Measurements from ENCODE around the gene MBOAT7. TPM values are rescaled to one million over a fixed set of nuclear protein-coding genes. Genes with fewer than 3 reads are reported as not detected.
"Not testable (repeated sequence)": the region's sequence is repeated elsewhere in the genome, so short reads cannot be mapped to it uniquely, and the experiment has no call there.

MBOAT7 gene
- total RNA-seq, 2 donors from 2014 or later, result 56.8 to 97.2 TPM

DNA sequence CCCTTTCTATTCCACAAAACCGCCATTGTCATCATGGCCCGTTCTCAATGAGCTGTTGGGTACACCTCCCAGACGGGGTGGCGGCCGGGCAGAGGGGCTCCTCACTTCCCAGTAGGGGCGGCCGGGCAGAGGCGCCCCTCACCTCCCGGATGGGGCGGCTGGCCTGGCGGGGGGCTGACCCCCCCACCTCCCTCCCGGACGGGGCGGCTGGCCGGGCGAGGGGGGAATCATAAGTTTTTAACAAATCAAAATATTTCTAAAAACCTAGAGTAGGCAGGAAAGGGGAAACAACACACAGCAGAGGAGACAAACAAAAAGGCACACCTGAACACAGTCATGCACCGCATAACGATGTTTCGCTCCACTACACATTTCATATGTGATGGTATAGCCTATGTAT lies 25.4 kb upstream of the MBOAT7 start:
- peaks cover 13 to 29% of the 10 kb centered on the region in 2 donors for H3K36me3 Mint-ChIP-seq
- not testable (repeated sequence) for DNase-seq (ENCODE audit: low spot score in 2 of 2); H3K9me3 Mint-ChIP-seq; ATAC-seq; H3K27ac Mint-ChIP-seq

DNA sequence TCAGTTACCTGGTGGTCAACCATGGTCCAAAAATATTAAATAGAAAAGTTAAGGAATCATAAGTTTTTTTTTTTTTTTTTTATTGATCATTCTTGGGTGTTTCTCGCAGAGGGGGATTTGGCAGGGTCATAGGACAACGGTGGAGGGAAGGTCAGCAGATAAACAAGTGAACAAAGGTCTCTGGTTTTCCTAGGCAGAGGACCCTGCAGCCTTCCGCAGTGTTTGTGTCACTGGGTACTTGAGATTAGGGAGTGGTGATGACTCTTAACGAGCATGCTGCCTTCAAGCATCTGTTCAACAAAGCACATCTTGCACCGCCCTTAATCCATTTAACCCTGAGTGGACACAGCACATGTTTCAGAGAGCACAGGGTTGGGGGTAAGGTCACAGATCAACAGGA lies 24.8 kb upstream of the MBOAT7 start:
- peaks cover 13 to 31% of the 10 kb centered on the region in 2 donors for H3K36me3 Mint-ChIP-seq

DNA sequence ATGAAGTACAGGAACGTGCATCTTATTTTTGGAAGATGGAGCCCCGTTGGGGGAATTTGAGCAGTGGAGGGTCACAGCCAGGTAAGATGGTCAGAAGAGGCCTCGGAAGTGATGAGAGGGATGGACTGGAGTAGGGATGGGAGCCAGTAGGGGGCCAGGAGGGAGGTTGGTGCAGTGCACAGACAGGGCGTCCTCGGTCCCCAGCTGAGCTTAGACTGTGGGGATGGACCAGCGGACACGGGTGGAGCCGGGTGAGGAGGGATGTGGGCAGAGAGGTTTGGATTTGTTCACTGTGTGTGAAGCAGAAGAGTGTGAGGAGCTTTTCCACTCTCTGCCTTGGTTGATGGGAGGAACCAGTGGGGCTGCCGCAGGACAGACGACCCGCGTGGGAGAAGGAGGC lies 21.9 kb upstream of the MBOAT7 start:
- peaks cover 13 to 47% of the 10 kb centered on the region in 2 donors for H3K36me3 Mint-ChIP-seq
- ATAC-seq (no peak), DNase-seq (ENCODE audit: low spot score in 2 of 2) (no peak)
- H3K9me3 Mint-ChIP-seq, result no peaks in the 10 kb centered on the region
- H3K27ac Mint-ChIP-seq, result peak overlapping the region; percentile 81 to 91

More for the DNA sequence above, 24.8 kb upstream of the MBOAT7 start:
- not testable (repeated sequence) for H3K9me3 Mint-ChIP-seq; DNase-seq (ENCODE audit: low spot score in 2 of 2); H3K27ac Mint-ChIP-seq; ATAC-seq

DNA sequence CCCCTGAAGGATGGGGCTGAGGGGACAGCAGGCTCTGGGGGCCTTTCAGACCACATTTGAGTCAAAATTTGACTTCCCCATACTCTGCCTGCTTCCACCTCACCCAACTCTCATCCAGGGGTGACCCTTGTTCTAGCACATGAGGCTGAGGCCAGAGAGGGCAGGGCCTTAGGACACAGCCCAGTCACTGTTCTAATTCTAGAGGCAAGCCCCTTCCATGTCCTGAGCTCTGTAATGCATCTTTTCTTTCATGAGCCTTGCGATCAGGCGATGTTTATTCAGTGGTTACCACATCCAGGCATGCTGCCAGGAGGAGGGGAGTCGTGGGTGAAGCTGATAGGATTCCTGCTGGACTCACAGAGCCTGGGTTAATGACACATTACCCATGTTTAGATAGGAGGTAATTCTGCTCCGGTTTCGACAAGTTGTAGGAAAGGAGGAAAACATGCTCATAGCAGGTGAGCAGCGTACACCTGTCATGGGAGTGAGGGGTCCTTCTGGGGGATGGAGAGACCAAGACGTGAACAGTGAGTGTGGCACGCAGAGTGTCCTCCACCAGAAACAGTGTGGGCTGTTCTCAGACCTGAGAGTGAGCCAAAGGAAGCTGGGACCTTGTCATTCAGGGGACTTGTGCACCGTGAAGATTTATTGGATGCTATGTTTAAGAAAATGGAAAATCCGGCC lies 20.6 kb upstream of the MBOAT7 start:
- H3K27ac Mint-ChIP-seq, result peak overlapping the region; percentile 81 to 91
- ATAC-seq (peak; percentile 0 to 4), DNase-seq (ENCODE audit: low spot score in 2 of 2) (no peak)
- H3K36me3 Mint-ChIP-seq, result peaks cover 18 to 53% of the 10 kb centered on the region in 2 donors
- H3K9me3 Mint-ChIP-seq, result no peaks in the 10 kb centered on the region

DNA sequence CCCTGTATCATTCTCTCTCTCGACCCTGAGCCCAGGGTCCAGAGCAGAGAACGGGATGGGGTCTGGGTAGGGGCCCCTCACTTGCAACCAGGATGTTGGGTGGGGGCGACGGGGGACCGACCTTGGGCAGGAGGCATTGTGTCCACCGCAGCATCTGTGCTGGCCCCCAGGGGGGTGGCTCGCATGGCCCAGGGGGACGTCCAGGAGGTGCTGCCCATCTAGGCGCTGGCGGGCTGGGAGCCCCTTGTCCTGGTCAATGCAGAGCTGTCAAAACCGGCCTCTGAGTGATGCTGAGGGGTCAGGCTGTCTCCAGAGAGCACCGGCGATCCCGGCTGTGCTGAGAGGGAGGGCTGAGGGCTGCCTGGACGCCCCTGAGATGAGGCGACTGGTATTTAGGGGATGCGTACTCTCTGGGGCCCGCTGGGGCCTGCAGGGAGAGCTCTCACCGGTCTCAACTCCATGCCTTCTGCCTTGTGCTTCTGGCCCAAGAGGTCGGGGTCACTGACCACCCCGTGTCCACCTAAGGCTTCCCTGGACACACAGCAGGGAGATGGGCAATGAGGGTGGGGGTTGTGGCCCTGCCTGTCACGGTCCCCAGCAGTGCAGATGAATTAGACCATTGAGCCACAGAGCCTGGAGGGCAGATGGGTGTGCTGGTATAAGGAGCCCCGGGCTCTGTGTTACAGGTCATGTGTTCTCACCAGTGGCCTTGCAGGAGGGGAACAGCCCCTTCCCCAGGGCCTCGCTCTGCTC lies 19.9 kb upstream of the MBOAT7 start:
- no peaks in the 10 kb centered on the region for H3K9me3 Mint-ChIP-seq
- ATAC-seq, result peak in 1 of 2 donors; percentile 3
- H3K27ac Mint-ChIP-seq, result peak overlapping the region; percentile 81 to 91
- peaks cover 25 to 60% of the 10 kb centered on the region in 2 donors for H3K36me3 Mint-ChIP-seq
- DNase-seq (ENCODE audit: low spot score in 2 of 2), result no peak

DNA sequence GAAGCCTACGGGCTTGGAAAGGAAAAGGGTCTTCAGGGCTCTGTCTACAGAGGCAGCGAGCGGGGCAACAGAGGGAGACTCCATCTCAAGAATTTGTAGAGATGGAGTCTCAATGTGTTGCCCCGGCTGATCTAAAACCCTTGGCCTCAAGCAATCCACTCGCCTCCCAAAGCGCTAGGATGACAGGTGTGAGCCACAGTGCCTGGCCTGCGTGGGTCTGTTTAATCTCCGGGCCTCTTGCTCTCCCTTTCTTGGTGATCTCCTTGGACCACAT lies 19.3 kb upstream of the MBOAT7 start:
- Mint-ChIP-seq H3K36me3 (peaks cover 25 to 65% of the 10 kb centered on the region in 2 donors), H3K9me3 (no peaks in the 10 kb centered on the region), H3K27ac (peak overlapping the region; percentile 81 to 91)
- ATAC-seq, result no peak
- no peak for DNase-seq (ENCODE audit: low spot score in 2 of 2)

DNA sequence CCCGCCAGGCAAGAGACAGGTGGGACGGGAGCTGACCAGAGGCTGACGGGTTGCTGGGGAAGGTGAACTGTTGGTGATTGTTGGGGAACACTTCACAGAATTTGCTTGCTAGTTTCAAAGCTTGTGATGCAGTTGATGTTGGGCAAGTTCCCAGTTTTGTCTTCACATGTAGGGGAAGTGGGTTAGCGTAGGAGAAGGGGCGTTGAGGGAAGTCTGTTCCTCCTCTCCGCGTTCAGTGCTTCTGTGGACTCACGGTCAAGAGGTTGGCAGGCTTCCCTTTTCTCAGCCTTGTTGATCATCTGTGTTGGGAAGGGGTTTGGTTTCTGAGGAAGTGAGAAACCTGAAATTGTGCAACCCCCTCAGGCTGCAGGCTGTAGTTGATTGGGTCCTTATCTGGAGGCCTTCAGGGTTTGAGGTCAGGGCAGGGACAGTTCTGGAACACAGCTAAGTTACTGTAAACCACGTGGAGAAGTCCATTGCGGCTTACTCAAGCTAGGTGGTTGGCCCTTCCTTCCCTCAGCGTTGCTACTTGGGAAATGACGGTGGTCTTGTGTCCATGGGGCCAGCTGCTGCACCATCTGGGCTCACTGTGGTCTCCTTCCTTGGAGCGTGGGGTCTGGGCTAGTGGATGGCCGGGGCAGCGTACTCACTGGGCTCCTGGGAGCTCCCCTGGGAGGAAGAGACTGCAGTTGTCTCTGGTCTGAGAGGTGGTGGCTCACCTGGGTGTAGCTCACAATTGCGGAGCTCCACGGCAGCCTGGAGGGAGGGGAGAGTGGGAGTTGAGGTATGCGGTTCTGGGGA lies 18.8 kb upstream of the MBOAT7 start:
- Mint-ChIP-seq H3K36me3 (peaks cover 28 to 68% of the 10 kb centered on the region in 2 donors), H3K27ac (peak overlapping the region; percentile 81 to 91), H3K9me3 (no peaks in the 10 kb centered on the region)
- DNase-seq (ENCODE audit: low spot score in 2 of 2) (peak in 1 of 2 donors; percentile 52), ATAC-seq (peak; percentile 9 to 36)

DNA sequence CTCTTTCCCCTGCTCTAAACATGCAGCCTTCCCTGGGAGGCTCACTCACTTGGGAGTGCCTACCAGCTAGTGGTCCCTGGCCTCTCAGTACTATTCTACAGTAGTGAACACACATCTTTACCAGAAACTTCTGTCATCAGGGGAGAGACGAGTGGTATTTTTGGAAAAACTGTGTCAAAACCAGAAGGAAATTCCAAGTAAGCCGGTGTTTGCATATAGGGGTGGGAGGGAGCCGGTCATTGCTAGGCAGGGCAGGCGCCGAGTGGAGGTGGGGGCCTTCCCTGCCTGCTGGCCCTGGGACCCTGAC lies 18.2 kb upstream of the MBOAT7 start:
- no peaks in the 10 kb centered on the region for H3K9me3 Mint-ChIP-seq
- no peak for DNase-seq (ENCODE audit: low spot score in 2 of 2)
- peak; percentile 13 to 16 for ATAC-seq
- peak overlapping the region; percentile 81 to 91 for H3K27ac Mint-ChIP-seq
- peaks cover 28 to 68% of the 10 kb centered on the region in 2 donors for H3K36me3 Mint-ChIP-seq

DNA sequence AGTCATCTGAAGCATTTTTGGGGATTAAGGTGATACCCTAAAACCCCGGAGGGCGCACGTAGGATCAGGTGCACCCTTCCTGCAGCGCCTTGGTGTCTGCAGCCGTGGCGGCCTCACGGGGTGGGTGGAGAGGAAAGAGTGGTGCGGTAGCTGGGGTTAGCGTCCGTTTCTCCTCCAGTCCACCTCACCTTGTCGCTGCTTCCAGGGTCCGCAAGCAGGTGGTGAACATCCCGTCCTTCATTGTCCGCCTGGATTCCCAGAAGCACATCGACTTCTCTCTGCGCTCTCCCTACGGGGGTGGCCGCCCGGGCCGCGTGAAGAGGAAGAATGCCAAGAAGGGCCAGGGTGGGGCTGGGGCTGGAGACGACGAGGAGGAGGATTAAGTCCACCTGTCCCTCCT lies 17.8 kb upstream of the MBOAT7 start:
- peaks cover 31 to 70% of the 10 kb centered on the region in 2 donors for H3K36me3 Mint-ChIP-seq
- ATAC-seq; DNase-seq (ENCODE audit: low spot score in 2 of 2); H3K9me3 Mint-ChIP-seq: not testable (repeated sequence)
- H3K27ac Mint-ChIP-seq, result peak overlapping the region; percentile 81 to 91

DNA sequence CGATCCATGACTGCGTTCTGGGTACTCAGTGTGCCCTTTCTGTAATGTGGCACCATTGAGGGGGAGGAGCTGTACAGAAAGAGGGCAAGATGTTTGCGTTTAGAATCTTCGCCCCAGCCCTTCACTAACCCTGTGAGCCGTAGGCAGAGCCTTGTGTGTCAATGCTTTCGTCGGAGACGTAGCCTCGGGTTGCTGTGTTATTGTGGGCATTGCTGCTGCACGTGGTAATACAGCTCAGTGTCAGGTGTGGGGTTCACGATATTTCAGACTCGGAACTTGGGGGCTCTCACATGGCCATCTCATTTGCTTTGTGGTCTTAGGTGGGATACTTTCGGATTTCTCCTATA lies 17.4 kb upstream of the MBOAT7 start:
- H3K9me3 Mint-ChIP-seq, result no peaks in the 10 kb centered on the region
- ATAC-seq, result no peak
- H3K36me3 Mint-ChIP-seq, result peaks cover 35 to 74% of the 10 kb centered on the region in 2 donors
- H3K27ac Mint-ChIP-seq, result peak overlapping the region; percentile 81 to 91
- DNase-seq (ENCODE audit: low spot score in 2 of 2), result no peak

DNA sequence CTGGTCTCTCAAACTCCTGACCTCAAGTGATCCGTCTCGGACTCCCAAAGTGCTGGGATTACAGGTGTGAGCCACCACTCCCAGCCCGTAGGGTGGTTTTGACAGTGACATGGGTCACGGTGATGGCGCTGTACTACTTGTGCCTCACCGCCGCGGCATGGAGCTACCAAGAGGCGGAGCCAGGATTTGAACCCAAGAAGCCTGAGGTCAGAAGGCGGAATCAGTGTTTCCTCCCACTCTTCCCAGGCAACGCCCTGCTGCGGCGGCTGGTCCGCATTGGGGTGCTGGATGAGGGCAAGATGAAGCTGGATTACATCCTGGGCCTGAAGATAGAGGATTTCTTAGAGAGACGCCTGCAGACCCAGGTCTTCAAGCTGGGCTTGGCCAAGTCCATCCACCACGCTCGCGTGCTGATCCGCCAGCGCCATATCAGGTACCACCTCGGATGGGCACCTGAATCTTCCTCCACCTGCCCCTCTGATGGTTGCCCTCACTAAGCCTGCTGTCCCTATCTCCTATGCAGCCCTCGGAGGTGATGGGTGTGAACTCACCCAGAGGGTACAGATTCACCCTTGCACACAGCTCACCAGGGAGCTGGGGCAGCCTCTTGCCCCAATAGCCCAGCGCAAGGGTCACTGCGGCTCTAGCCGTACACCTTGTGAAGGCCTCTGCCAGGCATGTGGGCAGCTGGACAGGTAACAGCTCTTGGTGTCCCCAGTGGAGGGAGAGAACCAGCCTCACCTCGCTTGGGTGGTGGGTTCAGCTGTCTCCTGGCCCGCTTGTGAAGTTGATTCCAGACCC lies 16.9 kb upstream of the MBOAT7 start:
- peak overlapping the region; percentile 81 to 91 for H3K27ac Mint-ChIP-seq
- DNase-seq (ENCODE audit: low spot score in 2 of 2), result no peak
- no peaks in the 10 kb centered on the region for H3K9me3 Mint-ChIP-seq
- peaks cover 40 to 78% of the 10 kb centered on the region in 2 donors for H3K36me3 Mint-ChIP-seq
- ATAC-seq, result no peak

DNA sequence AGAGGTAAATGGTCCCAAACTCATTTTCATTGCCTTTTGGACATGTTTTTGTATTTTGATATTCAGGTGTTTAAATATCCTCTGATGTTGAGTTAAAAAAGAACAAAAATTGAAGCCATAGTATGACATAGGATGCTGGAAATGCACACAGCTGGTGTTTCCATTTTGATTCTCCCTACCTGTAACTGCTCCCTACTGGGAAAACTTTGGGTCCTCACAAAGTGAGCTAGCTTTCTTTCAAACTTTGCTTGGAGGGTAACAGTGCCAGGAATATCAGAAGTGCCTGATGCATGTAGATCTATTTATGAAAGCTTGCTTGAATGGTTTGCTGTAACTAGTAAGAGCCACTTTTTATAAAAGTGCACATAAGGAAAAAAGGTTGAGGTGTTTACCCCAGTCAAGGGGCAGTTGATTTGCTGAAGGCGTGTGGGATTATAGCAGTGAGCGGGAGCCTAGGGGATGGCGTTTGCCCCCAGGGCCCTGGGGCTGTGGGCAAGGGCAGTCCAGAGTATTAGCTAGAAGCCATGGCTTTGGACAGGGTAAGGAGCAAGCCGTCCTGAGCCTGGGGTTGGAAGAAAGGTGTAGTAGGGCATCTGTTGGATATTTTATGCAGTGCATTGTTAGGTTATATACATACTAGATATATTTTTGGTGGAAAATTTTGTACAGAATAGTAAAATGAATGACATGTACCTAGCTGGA lies 15.5 kb upstream of the MBOAT7 start:
- Mint-ChIP-seq H3K27ac (peak overlapping the region; percentile 61 to 88), H3K36me3 (peaks cover 43 to 77% of the 10 kb centered on the region in 2 donors), H3K9me3 (no peaks in the 10 kb centered on the region)
- ATAC-seq (no peak), DNase-seq (ENCODE audit: low spot score in 2 of 2) (no peak)

DNA sequence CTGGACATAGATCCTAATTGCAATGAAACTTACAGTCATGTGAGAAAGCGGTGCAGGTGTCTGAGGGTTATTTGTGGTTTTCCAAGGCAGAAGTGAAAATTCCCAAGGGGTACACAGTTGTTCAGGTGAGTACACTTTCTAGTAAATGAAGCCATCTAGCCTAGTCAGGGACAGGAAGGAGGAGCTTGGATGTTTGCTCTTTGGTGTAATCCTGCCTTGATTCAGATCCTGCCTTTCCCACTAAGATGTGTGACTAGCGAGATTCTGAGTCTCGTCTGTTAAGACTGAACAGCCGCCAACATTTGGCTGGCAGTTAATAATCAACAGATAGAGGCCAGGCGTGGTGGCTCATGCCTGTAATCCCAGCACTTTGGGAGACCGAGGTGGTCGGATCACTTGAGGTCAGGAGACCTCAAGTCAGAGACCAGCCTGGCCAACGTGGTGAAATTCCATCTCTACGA lies 13.8 kb upstream of the MBOAT7 start:
- peak overlapping the region; percentile 56 to 100 for H3K27ac Mint-ChIP-seq
- DNase-seq (ENCODE audit: low spot score in 2 of 2), result no peak
- no peaks in the 10 kb centered on the region for H3K9me3 Mint-ChIP-seq
- peaks cover 43 to 69% of the 10 kb centered on the region in 2 donors for H3K36me3 Mint-ChIP-seq
- no peak for ATAC-seq

DNA sequence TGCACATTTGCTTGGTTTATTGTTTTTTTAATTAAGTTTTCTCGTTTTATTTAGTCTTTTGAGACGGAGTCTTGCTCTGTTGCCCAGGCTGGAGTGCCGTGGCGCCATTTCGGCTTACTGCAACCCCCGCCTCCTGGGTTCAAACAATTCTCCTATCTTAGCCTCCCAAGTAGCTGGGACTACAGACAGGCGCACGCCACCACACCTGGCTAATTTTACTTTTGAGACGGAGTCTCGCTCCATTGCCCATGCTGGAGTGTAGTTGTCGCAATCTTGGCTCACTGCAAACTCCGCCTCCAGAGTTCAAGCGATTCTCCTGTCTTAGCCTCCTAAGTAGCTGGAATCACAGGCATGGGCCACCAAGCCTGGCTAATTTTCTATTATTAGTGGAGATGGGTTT lies 12.6 kb upstream of the MBOAT7 start:
- ATAC-seq, result no peak
- Mint-ChIP-seq H3K36me3 (peaks cover 43 to 58% of the 10 kb centered on the region in 2 donors), H3K27ac (peak overlapping the region; percentile 93 to 100), H3K9me3 (no peaks in the 10 kb centered on the region)
- no peak for DNase-seq (ENCODE audit: low spot score in 2 of 2)

DNA sequence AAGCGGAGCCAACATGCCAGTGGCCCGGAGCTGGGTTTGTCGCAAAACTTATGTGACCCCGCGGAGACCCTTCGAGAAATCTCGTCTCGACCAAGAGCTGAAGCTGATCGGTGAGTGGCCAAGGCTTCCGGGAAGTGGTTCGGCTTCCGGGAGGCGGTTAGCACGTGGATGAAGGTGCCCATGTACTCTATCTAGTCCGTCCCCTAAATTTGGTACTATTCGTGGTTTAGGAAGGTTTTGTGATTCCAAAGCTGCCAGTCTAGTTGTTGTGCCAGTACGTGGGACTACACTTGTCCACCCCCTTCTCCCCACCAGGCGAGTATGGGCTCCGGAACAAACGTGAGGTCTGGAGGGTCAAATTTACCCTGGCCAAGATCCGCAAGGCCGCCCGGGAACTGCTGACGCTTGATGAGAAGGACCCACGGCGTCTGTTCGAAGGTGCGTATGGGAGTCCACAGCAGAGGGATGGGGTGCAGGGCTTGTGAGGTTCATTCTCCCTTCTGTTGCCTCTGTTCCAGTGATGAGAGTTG lies 11.9 kb upstream of the MBOAT7 start:
- no peaks in the 10 kb centered on the region for H3K9me3 Mint-ChIP-seq
- H3K27ac Mint-ChIP-seq, result peak overlapping the region; percentile 93 to 100
- H3K36me3 Mint-ChIP-seq, result peaks cover 43 to 52% of the 10 kb centered on the region in 2 donors
- no peak for ATAC-seq
- no peak for DNase-seq (ENCODE audit: low spot score in 2 of 2)

DNA sequence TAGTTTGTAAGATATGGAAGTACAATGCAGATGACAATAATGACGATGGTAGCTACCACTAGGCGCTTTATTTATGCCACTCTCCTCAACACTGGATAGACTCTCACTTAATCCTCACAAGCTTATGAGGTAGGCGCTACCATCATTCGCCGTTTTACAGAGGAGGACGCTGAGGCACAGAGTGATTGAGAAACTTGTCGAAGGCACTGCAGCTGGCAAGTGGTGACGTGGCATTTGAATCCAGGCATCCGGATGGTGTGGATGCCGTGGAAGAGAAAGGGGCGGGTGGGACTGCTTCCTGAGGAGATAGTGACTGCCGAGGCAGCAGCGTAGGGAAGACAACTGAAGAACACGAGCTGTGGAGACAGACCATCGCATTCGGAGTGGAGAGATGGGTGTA lies 10.0 kb upstream of the MBOAT7 start:
- DNase-seq (ENCODE audit: low spot score in 2 of 2), result no peak
- peak overlapping the region; percentile 88 to 93 for H3K27ac Mint-ChIP-seq
- no peak for ATAC-seq
- no peaks in the 10 kb centered on the region for H3K9me3 Mint-ChIP-seq
- H3K36me3 Mint-ChIP-seq, result peaks cover 32 to 40% of the 10 kb centered on the region in 2 donors

All from activated naive CD4-positive, alpha-beta T cell treated with anti-CD3 and anti-CD28 coated beads, Interleukin-2, amount 50 U/mL, for 72 hours (primary cell).